A172 (cell line): Measurements from ENCODE around the gene CASS4. TPM values are rescaled to one million over a fixed set of nuclear protein-coding genes. Genes with fewer than 3 reads are reported as not detected.
"Not testable (repeated sequence)": the region's sequence is repeated elsewhere in the genome, so short reads cannot be mapped to it uniquely, and the experiment has no call there.

ENCODE experiments used
- DNase-seq: peaks from one replicate; pipeline ENCODE4 v3.0.0-alpha.2; 2015; ENCODE audit warnings: low spot score
- total RNA-seq: library from RNA; depleted of rRNA; stranded (reverse); fragments of >200 nt; shearing (Covaris generic); gene quantifications from 2 replicates; pipeline ENCODE4 v1.2.3, GENCODE V29; 2014

Gene CASS4
- total RNA-seq, 1 experiment from 2014 or later: not detected

GRCh38 chr20:56392881-56393482, 19.1 kb upstream of the CASS4 start:
- DNase-seq: peak; percentile 14

GRCh38 chr20:56393653-56394052, 18.4 kb upstream of the CASS4 start:
- no peak for DNase-seq

- DNase-seq: no peak
Observed at GRCh38 chr20:56395166-56395565, 16.9 kb upstream of the CASS4 start.

- peak; percentile 67 for DNase-seq
Observed at GRCh38 chr20:56400001-56400640, 11.9 kb upstream of the CASS4 start.

- no peak for DNase-seq
Observed at GRCh38 chr20:56403465-56403864, 8.6 kb upstream of the CASS4 start.

- DNase-seq: not testable (repeated sequence)
Observed at GRCh38 chr20:56405356-56405755, 6.7 kb upstream of the CASS4 start.

GRCh38 chr20:56406910-56407309, 5.2 kb upstream of the CASS4 start:
- DNase-seq: no peak

- DNase-seq: no peak
Observed at GRCh38 chr20:56409521-56409920, 2.5 kb upstream of the CASS4 start.

GRCh38 chr20:56409956-56410355, 2.1 kb upstream of the CASS4 start:
- DNase-seq: no peak

GRCh38 chr20:56411287-56411686, 773 bp upstream of the CASS4 start:
- not testable (repeated sequence) for DNase-seq

- no peak for DNase-seq
Observed at GRCh38 chr20:56412473-56412790, 372 bp downstream of the CASS4 start.

GRCh38 chr20:56412949-56413348, 889 bp downstream of the CASS4 start:
- no peak for DNase-seq

- no peak for DNase-seq
Observed at GRCh38 chr20:56414842-56415765, 3.0 kb downstream of the CASS4 start.

- no peak for DNase-seq
Observed at GRCh38 chr20:56417402-56417801, 5.3 kb downstream of the CASS4 start.

GRCh38 chr20:56417911-56418310, 5.9 kb downstream of the CASS4 start:
- DNase-seq: no peak

GRCh38 chr20:56418385-56418861, 6.4 kb downstream of the CASS4 start:
- no peak for DNase-seq

- no peak for DNase-seq
Observed at GRCh38 chr20:56420028-56420427, 8.0 kb downstream of the CASS4 start.

GRCh38 chr20:56420940-56421688, 9.1 kb downstream of the CASS4 start:
- no peak for DNase-seq

GRCh38 chr20:56422076-56422823, 10.2 kb downstream of the CASS4 start:
- DNase-seq: peak; percentile 82

- peak; percentile 10 for DNase-seq
Observed at GRCh38 chr20:56422824-56423189, 10.7 kb downstream of the CASS4 start.

- no peak for DNase-seq
Observed at GRCh38 chr20:56423211-56423610, 11.2 kb downstream of the CASS4 start.
